ENCODE data around the gene STARD3NL. TPM values are rescaled to one million over a fixed set of nuclear protein-coding genes. Genes with fewer than 3 reads are reported as not detected.
"Not testable (repeated sequence)": the region's sequence is repeated elsewhere in the genome, so short reads cannot be mapped to it uniquely, and the experiment has no call there.

Gene STARD3NL
- total RNA-seq, 1 donor from 2014 or later = 36.9 TPM

- H3K4me3 Mint-ChIP-seq = no peak overlapping the region
- no peaks in the 10 kb centered on the region for H3K4me1 Mint-ChIP-seq
- no peaks in the 10 kb centered on the region for H3K9me3 Mint-ChIP-seq
- no peak overlapping the region for H3K27ac Mint-ChIP-seq
- no peak for TF ChIP-seq CTCF (IDR thresholded peaks at IDR 0.05; ENCODE audit: unreplicated experiment)
- no peaks in the 10 kb centered on the region for H3K27me3 Mint-ChIP-seq (ENCODE audit: low read depth)
- no peaks in the 10 kb centered on the region for H3K36me3 Mint-ChIP-seq
- DNase-seq (ENCODE audit: low spot score in 2 of 2, unreplicated experiment in 2 of 2) = no peak
These were observed 63.0 kb downstream of the STARD3NL start for GRCh38 chr7:38241071-38241470.

- Mint-ChIP-seq H3K27me3 (ENCODE audit: low read depth) (no peaks in the 10 kb centered on the region), H3K36me3 (no peaks in the 10 kb centered on the region), H3K4me1 (no peaks in the 10 kb centered on the region), H3K27ac (no peak overlapping the region), H3K9me3 (no peaks in the 10 kb centered on the region), H3K4me3 (no peak overlapping the region)
- TF ChIP-seq CTCF (IDR thresholded peaks at IDR 0.05; ENCODE audit: unreplicated experiment) = no peak
- no peak for DNase-seq (ENCODE audit: low spot score in 2 of 2, unreplicated experiment in 2 of 2)
These were observed 64.8 kb downstream of the STARD3NL start for GRCh38 chr7:38242814-38243213.

GRCh38 chr7:38243345-38243744 is 65.3 kb downstream of the STARD3NL start:
- H3K4me1 Mint-ChIP-seq; H3K9me3 Mint-ChIP-seq; H3K4me3 Mint-ChIP-seq; H3K27ac Mint-ChIP-seq; H3K27me3 Mint-ChIP-seq (ENCODE audit: low read depth); DNase-seq (ENCODE audit: low spot score in 2 of 2, unreplicated experiment in 2 of 2); H3K36me3 Mint-ChIP-seq: not testable (repeated sequence)

GRCh38 chr7:38244516-38244915 is 66.5 kb downstream of the STARD3NL start:
- Mint-ChIP-seq H3K9me3 (no peaks in the 10 kb centered on the region), H3K36me3 (no peaks in the 10 kb centered on the region), H3K4me3 (no peak overlapping the region), H3K27me3 (ENCODE audit: low read depth) (peaks cover 1% of the 10 kb centered on the region), H3K4me1 (no peaks in the 10 kb centered on the region), H3K27ac (no peak overlapping the region)
- no peak for TF ChIP-seq CTCF (IDR thresholded peaks at IDR 0.05; ENCODE audit: unreplicated experiment)
- DNase-seq (ENCODE audit: low spot score in 2 of 2, unreplicated experiment in 2 of 2) = no peak

- Mint-ChIP-seq H3K9me3 (no peaks in the 10 kb centered on the region), H3K36me3 (no peaks in the 10 kb centered on the region), H3K27ac (no peak overlapping the region), H3K4me1 (no peaks in the 10 kb centered on the region), H3K4me3 (no peak overlapping the region), H3K27me3 (ENCODE audit: low read depth) (peaks cover 1% of the 10 kb centered on the region)
- no peak for TF ChIP-seq CTCF (IDR thresholded peaks at IDR 0.05; ENCODE audit: unreplicated experiment)
- no peak for DNase-seq (ENCODE audit: low spot score in 2 of 2, unreplicated experiment in 2 of 2)
These were observed 67.4 kb downstream of the STARD3NL start for GRCh38 chr7:38245409-38245977.

- Mint-ChIP-seq H3K4me3 (no peak overlapping the region), H3K9me3 (no peaks in the 10 kb centered on the region), H3K4me1 (no peaks in the 10 kb centered on the region), H3K27me3 (ENCODE audit: low read depth) (peaks cover 5% of the 10 kb centered on the region), H3K27ac (no peak overlapping the region), H3K36me3 (no peaks in the 10 kb centered on the region)
- no peak for TF ChIP-seq CTCF (IDR thresholded peaks at IDR 0.05; ENCODE audit: unreplicated experiment)
- no peak for DNase-seq (ENCODE audit: low spot score in 2 of 2, unreplicated experiment in 2 of 2)
These were observed 70.1 kb downstream of the STARD3NL start for GRCh38 chr7:38248069-38248567.

- H3K9me3 Mint-ChIP-seq; H3K4me3 Mint-ChIP-seq; DNase-seq (ENCODE audit: low spot score in 2 of 2, unreplicated experiment in 2 of 2); H3K27ac Mint-ChIP-seq; H3K4me1 Mint-ChIP-seq; H3K27me3 Mint-ChIP-seq (ENCODE audit: low read depth); H3K36me3 Mint-ChIP-seq: not testable (repeated sequence)
These were observed 71.8 kb downstream of the STARD3NL start for GRCh38 chr7:38249849-38250248.

All from mesothelial cell of epicardium (in vitro differentiated cells).